ENCODE measurements around the gene OR5A2.

GRCh38 chr11:59463190-59463641, 37.0 kb upstream of the OR5A2 start:
- no peak for TF ChIP-seq EZH2 (IDR thresholded peaks at IDR 0.05; ENCODE audit: low read depth, unreplicated experiment)
- TF ChIP-seq, protein P1, sequence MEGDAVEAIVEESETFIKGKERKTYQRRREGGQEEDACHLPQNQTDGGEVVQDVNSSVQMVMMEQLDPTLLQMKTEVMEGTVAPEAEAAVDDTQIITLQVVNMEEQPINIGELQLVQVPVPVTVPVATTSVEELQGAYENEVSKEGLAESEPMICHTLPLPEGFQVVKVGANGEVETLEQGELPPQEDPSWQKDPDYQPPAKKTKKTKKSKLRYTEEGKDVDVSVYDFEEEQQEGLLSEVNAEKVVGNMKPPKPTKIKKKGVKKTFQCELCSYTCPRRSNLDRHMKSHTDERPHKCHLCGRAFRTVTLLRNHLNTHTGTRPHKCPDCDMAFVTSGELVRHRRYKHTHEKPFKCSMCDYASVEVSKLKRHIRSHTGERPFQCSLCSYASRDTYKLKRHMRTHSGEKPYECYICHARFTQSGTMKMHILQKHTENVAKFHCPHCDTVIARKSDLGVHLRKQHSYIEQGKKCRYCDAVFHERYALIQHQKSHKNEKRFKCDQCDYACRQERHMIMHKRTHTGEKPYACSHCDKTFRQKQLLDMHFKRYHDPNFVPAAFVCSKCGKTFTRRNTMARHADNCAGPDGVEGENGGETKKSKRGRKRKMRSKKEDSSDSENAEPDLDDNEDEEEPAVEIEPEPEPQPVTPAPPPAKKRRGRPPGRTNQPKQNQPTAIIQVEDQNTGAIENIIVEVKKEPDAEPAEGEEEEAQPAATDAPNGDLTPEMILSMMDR (conservative IDR thresholded peaks at IDR 0.05; ENCODE audit: low read depth in 2 of 2), result peak; percentile 17 to 26; a peak in 2 of 4 replicates
- no peak for TF ChIP-seq EZH2phosphoT487 (IDR thresholded peaks at IDR 0.05; ENCODE audit: unreplicated experiment)
- TF ChIP-seq, protein P2, sequence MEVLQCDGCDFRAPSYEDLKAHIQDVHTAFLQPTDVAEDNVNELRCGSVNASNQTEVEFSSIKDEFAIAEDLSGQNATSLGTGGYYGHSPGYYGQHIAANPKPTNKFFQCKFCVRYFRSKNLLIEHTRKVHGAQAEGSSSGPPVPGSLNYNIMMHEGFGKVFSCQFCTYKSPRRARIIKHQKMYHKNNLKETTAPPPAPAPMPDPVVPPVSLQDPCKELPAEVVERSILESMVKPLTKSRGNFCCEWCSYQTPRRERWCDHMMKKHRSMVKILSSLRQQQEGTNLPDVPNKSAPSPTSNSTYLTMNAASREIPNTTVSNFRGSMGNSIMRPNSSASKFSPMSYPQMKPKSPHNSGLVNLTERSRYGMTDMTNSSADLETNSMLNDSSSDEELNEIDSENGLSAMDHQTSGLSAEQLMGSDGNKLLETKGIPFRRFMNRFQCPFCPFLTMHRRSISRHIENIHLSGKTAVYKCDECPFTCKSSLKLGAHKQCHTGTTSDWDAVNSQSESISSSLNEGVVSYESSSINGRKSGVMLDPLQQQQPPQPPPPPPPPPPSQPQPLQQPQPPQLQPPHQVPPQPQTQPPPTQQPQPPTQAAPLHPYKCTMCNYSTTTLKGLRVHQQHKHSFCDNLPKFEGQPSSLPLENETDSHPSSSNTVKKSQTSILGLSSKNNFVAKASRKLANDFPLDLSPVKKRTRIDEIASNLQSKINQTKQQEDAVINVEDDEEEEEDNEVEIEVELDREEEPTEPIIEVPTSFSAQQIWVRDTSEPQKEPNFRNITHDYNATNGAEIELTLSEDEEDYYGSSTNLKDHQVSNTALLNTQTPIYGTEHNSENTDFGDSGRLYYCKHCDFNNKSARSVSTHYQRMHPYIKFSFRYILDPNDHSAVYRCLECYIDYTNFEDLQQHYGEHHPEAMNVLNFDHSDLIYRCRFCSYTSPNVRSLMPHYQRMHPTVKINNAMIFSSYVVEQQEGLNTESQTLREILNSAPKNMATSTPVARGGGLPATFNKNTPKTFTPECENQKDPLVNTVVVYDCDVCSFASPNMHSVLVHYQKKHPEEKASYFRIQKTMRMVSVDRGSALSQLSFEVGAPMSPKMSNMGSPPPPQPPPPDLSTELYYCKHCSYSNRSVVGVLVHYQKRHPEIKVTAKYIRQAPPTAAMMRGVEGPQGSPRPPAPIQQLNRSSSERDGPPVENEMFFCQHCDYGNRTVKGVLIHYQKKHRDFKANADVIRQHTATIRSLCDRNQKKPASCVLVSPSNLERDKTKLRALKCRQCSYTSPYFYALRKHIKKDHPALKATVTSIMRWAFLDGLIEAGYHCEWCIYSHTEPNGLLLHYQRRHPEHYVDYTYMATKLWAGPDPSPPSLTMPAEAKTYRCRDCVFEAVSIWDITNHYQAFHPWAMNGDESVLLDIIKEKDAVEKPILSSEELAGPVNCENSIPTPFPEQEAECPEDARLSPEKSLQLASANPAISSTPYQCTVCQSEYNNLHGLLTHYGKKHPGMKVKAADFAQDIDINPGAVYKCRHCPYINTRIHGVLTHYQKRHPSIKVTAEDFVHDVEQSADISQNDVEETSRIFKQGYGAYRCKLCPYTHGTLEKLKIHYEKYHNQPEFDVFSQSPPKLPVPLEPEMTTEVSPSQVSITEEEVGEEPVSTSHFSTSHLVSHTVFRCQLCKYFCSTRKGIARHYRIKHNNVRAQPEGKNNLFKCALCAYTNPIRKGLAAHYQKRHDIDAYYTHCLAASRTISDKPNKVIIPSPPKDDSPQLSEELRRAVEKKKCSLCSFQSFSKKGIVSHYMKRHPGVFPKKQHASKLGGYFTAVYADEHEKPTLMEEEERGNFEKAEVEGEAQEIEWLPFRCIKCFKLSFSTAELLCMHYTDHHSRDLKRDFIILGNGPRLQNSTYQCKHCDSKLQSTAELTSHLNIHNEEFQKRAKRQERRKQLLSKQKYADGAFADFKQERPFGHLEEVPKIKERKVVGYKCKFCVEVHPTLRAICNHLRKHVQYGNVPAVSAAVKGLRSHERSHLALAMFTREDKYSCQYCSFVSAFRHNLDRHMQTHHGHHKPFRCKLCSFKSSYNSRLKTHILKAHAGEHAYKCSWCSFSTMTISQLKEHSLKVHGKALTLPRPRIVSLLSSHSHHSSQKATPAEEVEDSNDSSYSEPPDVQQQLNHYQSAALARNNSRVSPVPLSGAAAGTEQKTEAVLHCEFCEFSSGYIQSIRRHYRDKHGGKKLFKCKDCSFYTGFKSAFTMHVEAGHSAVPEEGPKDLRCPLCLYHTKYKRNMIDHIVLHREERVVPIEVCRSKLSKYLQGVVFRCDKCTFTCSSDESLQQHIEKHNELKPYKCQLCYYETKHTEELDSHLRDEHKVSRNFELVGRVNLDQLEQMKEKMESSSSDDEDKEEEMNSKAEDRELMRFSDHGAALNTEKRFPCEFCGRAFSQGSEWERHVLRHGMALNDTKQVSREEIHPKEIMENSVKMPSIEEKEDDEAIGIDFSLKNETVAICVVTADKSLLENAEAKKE (CRISPR knock-in tag; IDR thresholded peaks at IDR 0.05), result no peak
- TF ChIP-seq POLR2AphosphoS5 (IDR thresholded peaks at IDR 0.05; ENCODE audit: low read depth), result no peak
- TF ChIP-seq JUNB (IDR thresholded peaks at IDR 0.05; ENCODE audit: unreplicated experiment), result no peak
- TF ChIP-seq REST (IDR thresholded peaks at IDR 0.05; ENCODE audit: unreplicated experiment), result no peak
- TF ChIP-seq CREB1 (CRISPR knock-in tag; IDR thresholded peaks at IDR 0.05; ENCODE audit: low read depth), result no peak
- TF ChIP-seq, protein P3, sequence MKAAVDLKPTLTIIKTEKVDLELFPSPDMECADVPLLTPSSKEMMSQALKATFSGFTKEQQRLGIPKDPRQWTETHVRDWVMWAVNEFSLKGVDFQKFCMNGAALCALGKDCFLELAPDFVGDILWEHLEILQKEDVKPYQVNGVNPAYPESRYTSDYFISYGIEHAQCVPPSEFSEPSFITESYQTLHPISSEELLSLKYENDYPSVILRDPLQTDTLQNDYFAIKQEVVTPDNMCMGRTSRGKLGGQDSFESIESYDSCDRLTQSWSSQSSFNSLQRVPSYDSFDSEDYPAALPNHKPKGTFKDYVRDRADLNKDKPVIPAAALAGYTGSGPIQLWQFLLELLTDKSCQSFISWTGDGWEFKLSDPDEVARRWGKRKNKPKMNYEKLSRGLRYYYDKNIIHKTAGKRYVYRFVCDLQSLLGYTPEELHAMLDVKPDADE (IDR thresholded peaks at IDR 0.05), result no peak
- TF ChIP-seq ZNF114 (CRISPR knock-in tag; IDR thresholded peaks at IDR 0.05), result no peak
- TF ChIP-seq NANOG (IDR thresholded peaks at IDR 0.05; ENCODE audit: borderline replicate concordance), result no peak

Measured in GM23338 (cell line).